Right atrium auricular region (tissue), 2 donors: ENCODE data around the gene PHF5A. TPM values are rescaled to one million over a fixed set of nuclear protein-coding genes. Genes with fewer than 3 reads are reported as not detected.
"Not testable (repeated sequence)": the region's sequence is repeated elsewhere in the genome, so short reads cannot be mapped to it uniquely, and the experiment has no call there.

Source experiments
- DNase-seq: peaks from one replicate; pipeline ENCODE4 v3.0.0-alpha.2; 2019; ENCODE audit warnings: low spot score
- H3K27ac ChIP-seq, 2 donors: fragments of 200-600 bp; sonication (generic); 1 replicate in 1 of 2; 2 replicates in 1 of 2; pipeline ENCODE4 v1.5.1; 2016 to 2019
- H3K27me3 ChIP-seq, 2 donors: fragments of 200-600 bp; sonication (generic); one replicate each; pipeline versions ENCODE4 v1.5.1 to v1.6.0; 2017 to 2019
- H3K36me3 ChIP-seq: fragments of 200-600 bp; sonication (generic); one replicate; pipeline ENCODE4 v1.5.1; 2016
- H3K4me1 ChIP-seq, 2 donors: fragments of 200-600 bp; sonication (generic); one replicate each; pipeline versions ENCODE4 v1.5.1 to v1.6.0; 2017 to 2019
- H3K4me3 ChIP-seq, 2 donors: fragments of 200-600 bp; sonication (generic); 1 replicate in 1 of 2; 2 replicates in 1 of 2; pipeline ENCODE4 v1.5.1; 2017 to 2019; ENCODE audit warnings: mild to moderate bottlenecking in 1 of 2, moderate library complexity in 1 of 2
- H3K9me3 ChIP-seq, 2 donors: fragments of 200-600 bp; sonication (generic); one replicate each; pipeline ENCODE4 v1.5.1; 2019
- CTCF ChIP-seq, 2 donors: fragments of 200-600 bp; sonication (generic); IDR thresholded peaks; one replicate each; pipeline ENCODE4 v1.5.1; 2019; ENCODE audit warnings: antibody characterized with exemption in 2 of 2
- total RNA-seq, 2 donors: library from RNA; depleted of rRNA; stranded (reverse); fragments of >200 nt; gene quantifications; one replicate each; pipeline ENCODE4 v1.1.0, GENCODE V29; 2016

PHF5A gene
- total RNA-seq, 2 donors from 2014 or later = 19.3 to 23.5 TPM

DNA sequence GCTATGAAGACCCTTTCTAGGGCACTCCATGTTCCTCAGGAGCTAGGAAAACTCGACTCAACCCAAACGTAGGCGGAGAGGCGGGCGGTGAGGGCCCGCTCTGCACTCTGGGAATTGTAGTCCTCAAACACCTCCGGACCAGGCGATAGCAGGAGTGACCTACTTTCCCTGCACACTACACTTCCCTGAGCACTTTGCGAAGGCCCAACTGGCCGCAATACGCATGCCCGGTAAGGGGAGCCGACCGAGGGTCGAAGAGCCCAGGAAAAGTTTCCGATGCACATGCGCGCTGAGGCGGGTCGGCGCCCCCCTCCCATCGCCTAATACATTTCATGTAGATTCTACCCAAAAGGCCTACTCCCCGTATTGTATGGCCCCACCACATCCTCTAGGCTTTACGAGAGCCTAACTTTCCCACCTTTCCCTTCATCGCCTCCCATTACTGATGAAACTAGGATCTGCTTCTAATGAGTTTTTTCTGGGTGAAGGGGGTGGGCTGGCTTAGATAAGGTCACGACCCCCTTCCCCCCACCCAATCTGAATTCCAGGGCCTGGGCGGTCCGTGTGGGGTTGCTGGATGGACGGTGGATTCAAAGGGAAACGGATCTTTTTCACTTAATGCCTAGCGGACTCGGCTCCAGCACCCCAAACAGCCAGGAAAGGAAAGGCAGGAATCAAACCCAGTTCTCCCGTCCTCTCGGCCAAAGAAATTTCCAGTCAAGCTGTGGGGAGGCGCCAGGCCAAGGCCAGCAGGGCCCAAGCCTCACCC, 23.9 kb downstream of the PHF5A start:
- no peaks in the 10 kb centered on the region for H3K9me3 ChIP-seq
- H3K36me3 ChIP-seq = peaks cover 28% of the 10 kb centered on the region
- H3K27ac ChIP-seq = peak overlapping the region; percentile 99 to 100
- peak; percentile 96 for DNase-seq
- no peaks in the 10 kb centered on the region for H3K27me3 ChIP-seq
- H3K4me1 ChIP-seq = peaks cover 0 to 51% of the 10 kb centered on the region in 2 donors
- H3K4me3 ChIP-seq = peak overlapping the region; percentile 96 to 99
- no peak for TF ChIP-seq CTCF (IDR thresholded peaks at IDR 0.05)

DNA sequence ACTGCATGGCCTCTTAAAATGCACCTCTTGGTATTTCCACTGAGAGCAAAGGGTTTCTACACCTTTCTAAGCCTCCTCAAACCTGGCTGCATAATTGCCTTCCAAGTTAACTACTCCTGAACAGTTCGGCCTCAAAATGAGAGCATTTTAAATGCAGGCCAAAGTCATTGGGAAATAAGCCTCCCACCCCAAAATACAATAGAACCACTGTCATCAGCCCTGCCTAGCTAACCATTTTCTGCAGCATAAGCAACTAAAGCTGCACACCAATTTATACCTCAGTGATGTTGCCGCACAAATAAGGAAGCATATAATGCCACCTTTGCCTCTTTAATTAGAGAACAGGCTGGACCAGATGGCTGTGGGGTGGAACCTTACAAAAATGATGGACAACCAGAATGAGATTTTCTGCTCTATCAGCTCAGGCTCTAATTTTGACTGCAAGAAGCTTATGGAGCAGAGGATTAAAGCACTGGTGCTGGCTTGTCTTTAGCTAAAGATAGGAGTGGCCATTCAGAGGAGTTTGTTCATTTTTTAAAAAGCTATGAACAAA, 26.2 kb downstream of the PHF5A start:
- H3K4me1 ChIP-seq = peaks cover 0 to 52% of the 10 kb centered on the region in 2 donors
- H3K4me3 ChIP-seq = no peak overlapping the region
- no peak for TF ChIP-seq CTCF (IDR thresholded peaks at IDR 0.05)
- peaks cover 32% of the 10 kb centered on the region for H3K36me3 ChIP-seq
- no peaks in the 10 kb centered on the region for H3K27me3 ChIP-seq
- no peak for DNase-seq
- H3K27ac ChIP-seq = peak overlapping the region; percentile 99 to 100
- no peaks in the 10 kb centered on the region for H3K9me3 ChIP-seq

DNA sequence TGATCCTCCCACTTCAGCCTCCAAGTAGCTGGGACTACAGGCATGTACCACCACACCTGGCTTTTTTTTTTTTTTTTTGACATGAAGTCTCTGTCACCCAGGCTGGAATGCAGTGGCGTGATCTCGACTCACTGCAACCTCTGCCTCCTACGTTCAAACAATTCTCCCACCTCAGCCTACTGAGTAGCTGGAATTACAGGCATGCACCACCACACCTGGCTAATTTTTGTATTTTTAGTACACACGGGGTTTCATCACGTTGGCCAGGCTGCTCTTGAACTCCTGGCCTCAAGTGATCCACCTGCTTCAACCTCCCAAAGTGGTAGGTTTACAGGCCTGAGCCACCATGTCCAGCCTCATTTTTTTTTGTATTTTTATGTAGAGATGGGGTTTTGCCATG, 28.0 kb downstream of the PHF5A start:
- Histone ChIP-seq H3K36me3 (peaks cover 50% of the 10 kb centered on the region), H3K27ac (peak overlapping the region; percentile 69 to 73), H3K4me1 (peaks cover 0 to 67% of the 10 kb centered on the region in 2 donors)
- DNase-seq, H3K9me3 ChIP-seq, H3K27me3 ChIP-seq, H3K4me3 ChIP-seq: not testable (repeated sequence)

- peak overlapping the region; percentile 9 to 20 for H3K27ac ChIP-seq
- peaks cover 0 to 75% of the 10 kb centered on the region in 2 donors for H3K4me1 ChIP-seq
- H3K9me3 ChIP-seq = no peaks in the 10 kb centered on the region
- H3K27me3 ChIP-seq = no peaks in the 10 kb centered on the region
- no peak for DNase-seq
- peaks cover 65% of the 10 kb centered on the region for H3K36me3 ChIP-seq
- no peak overlapping the region for H3K4me3 ChIP-seq
- no peak for TF ChIP-seq CTCF (IDR thresholded peaks at IDR 0.05)
These were observed 31.3 kb downstream of the PHF5A start for GRCh38 chr22:41437198-41437597.

GRCh38 chr22:41436322-41437113, 32.0 kb downstream of the PHF5A start:
- H3K9me3 ChIP-seq = no peaks in the 10 kb centered on the region
- H3K36me3 ChIP-seq = peaks cover 70% of the 10 kb centered on the region
- H3K4me3 ChIP-seq = no peak overlapping the region
- peaks cover 0 to 68% of the 10 kb centered on the region in 2 donors for H3K4me1 ChIP-seq
- no peak for TF ChIP-seq CTCF (IDR thresholded peaks at IDR 0.05)
- peak overlapping the region; percentile 20 to 51 for H3K27ac ChIP-seq
- H3K27me3 ChIP-seq = no peaks in the 10 kb centered on the region
- DNase-seq = no peak

- H3K27ac ChIP-seq = peak overlapping the region; percentile 51 to 66
- no peaks in the 10 kb centered on the region for H3K27me3 ChIP-seq
- no peak for TF ChIP-seq CTCF (IDR thresholded peaks at IDR 0.05)
- no peaks in the 10 kb centered on the region for H3K9me3 ChIP-seq
- peaks cover 67% of the 10 kb centered on the region for H3K36me3 ChIP-seq
- no peak for DNase-seq
- H3K4me1 ChIP-seq = peaks cover 0 to 59% of the 10 kb centered on the region in 2 donors
- no peak overlapping the region for H3K4me3 ChIP-seq
These were observed 32.9 kb downstream of the PHF5A start for GRCh38 chr22:41435560-41435959.

DNA sequence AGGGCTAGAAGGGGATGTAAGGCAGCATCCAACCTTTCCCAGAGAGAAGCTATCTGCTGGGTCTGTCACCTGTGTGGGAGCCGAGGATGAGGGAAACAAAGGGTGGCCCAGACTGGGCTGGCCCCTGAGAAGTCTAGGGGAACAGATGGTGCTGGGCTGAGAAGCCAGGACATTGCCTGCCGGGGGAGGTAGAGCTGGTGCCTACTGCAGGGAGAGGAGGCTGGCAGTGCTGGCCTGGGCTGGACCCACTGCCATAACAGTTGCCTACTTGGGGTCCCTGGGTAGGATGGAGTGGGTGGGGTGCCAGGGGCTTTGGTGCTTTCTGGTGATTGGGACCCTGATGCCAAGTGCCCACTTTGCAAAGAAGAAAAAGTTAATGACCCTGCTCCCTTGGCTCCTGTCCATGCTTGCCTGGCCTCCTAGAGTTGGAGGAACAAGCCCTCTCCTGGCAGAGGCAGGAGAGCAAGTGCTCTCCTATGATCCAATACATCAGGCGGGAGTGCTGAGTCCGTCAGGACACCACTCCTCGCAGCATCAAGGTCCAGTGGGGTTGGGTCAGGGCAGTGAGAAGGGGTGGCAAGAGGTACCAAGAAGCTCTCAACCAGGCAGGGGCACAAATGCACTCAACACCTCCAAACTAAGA, 34.0 kb downstream of the PHF5A start:
- not testable (repeated sequence) for H3K4me3 ChIP-seq, H3K27me3 ChIP-seq, DNase-seq, H3K9me3 ChIP-seq
- Histone ChIP-seq H3K27ac (peak overlapping the region; percentile 51 to 66), H3K36me3 (peaks cover 59% of the 10 kb centered on the region), H3K4me1 (peaks cover 0 to 51% of the 10 kb centered on the region in 2 donors)

DNA sequence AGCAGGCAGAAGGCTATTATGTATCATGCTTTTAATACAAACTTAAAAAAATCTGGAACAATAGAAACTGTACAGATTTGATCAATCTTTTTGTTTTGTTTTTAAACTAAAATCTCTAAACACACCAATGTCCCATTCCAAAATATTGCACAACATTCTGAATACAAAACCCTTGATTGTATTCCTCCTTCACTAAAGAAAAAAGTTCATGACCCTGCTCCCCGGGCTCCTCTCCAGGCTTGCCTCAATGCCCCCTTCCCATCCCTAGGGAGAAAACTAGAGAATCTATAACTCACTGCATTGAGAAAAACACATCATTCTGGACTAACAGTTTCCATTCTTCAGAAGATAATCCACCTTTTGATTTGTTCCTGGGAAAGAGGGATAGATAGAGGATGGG, 35.0 kb downstream of the PHF5A start:
- not testable (repeated sequence) for H3K27me3 ChIP-seq, DNase-seq, H3K9me3 ChIP-seq, H3K4me3 ChIP-seq
- H3K27ac ChIP-seq = peak overlapping the region; percentile 29 to 42
- peaks cover 59% of the 10 kb centered on the region for H3K36me3 ChIP-seq
- peaks cover 0 to 42% of the 10 kb centered on the region in 2 donors for H3K4me1 ChIP-seq
